NCI-H82 treated with DMSO at 0.1 percent for 48 hours (cell line): ENCODE results near the gene CCER1.
A peak's percentile ranks its signal among the peaks of the same experiment; 100 is the strongest.

ENCODE experiments used
- DNase-seq: peaks from one replicate; lab custom pipeline; 2025; ENCODE audit not compliant: unreplicated experiment; lab: John Stamatoyannopoulos, UW

Gene CCER1

DNA sequence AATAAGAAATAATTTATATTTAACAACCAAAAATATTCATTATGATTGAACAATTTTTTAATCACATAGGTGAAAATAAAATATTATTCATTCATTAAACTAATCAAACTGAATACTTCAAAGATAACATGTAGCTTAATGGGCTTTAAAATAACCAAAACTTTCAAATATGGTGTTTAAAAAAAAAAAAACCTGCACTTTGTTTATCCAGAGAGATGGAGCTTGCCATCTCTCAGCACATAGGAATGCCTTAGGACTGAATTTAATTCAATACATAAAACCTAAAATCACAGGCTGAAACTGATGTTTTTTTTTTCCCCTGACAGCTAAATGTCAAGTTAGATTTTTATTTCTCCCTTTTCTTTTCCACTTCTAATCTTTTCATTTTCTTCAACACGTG is 14.4 kb upstream of the CCER1 start:
- no peak for DNase-seq

GRCh38 chr12:90965204-90965603 is 10.2 kb upstream of the CCER1 start:
- no peak for DNase-seq

DNA sequence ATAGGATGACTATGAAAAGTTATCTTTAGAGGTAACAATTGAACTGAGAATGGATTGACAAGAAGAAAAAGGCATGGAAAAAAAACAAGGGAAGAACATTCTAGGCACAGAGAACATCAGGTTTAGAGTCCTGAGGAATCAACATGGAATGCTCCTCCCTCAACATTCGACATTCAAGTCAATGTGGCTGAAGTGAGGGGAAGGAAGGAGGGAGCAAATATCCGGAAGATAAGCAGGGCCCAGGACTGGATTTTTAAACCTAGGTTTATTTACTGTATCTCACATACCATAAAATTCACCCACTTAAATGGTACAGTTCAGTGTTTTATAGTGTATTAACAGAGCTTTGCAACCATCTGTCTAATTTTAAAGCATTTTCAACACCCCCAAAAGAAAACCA is 9.6 kb upstream of the CCER1 start:
- no peak for DNase-seq

DNA sequence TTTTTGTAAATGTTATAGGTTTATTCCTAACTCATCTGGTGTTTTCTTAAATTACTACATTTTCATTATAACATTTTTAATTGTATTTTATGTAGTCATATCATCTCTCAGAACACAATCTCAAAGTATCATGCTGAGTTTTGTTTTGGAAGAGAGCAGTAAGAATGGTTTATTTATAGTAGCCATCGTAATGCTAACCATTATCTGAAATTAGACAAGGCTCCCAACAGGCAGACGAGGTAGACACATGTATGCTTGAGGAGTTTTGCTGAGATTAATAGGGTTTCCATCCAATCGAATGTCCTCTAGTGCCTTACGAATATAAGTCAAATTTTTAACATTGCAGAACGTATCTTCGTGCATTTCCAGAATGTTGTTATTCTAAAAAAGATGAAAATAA is 9.0 kb upstream of the CCER1 start:
- DNase-seq, result no peak

DNA sequence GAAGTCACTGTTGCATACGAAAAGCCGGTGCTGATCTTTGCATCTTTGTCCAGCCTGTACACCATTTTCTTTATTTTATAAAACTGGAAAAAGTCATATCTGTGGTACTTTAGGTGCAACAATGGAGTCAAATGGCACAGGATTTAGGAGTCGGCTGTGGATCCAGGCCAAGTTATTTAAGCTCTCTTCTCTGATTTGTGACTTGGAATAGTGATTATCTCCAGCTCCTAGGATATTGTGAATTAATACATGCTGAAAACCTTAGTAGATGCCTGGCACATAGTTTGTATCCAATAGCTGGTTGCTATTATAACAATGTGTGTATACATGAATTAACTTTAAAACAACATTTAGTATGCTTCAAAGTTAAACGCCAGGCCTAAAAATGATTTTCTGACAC is 6.2 kb upstream of the CCER1 start:
- no peak for DNase-seq

- DNase-seq, result peak; percentile 25
Observed at GRCh38 chr12:90959538-90960139, 4.7 kb upstream of the CCER1 start.

GRCh38 chr12:90959032-90959431 is 4.1 kb upstream of the CCER1 start:
- DNase-seq, result no peak

- no peak for DNase-seq
Observed at GRCh38 chr12:90958347-90958746, 3.4 kb upstream of the CCER1 start.

DNA sequence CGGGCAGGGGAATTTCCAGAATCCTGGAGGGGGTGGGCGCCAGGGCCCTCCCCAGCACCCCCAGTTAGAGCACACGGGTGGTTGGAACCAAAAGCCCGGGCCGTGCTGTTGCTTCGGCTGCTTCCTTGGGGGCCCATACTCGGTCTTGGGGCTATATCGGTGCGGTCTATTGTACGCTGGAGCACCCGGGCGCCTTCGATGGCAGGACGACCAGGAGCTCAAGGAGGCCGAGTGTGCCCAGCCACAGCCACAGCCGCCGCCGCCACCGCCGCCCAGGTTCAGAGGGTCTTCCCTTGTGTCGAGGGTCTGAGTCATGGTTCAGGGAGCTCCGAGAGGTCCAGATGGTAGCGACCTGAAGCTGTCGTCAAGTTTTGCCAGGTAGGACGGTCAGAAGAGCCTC is 548 bp downstream of the CCER1 start:
- no peak for DNase-seq

DNA sequence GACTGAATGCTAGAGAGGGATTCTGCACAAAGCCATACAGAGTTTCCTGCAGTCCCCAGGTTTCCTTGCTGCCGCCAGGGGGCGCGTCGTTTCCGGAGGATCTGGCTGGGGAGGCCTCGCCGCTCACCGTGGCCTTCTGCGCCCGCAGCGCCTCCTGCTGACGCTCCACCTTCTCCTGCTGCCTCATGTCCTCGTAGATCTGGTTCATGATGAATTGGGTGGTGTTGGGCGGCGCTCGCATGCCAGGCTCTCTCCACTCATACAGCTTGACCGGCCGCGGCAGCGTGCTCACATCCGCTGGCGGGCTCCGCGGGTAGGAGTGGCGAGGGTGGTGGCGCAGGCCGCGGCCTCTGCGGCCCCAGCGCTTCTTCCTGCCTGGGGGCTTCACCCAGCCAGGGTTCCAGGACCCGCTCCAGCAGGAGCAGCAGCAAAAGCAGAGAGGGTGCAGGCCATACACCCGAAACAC is 987 bp downstream of the CCER1 start:
- no peak for DNase-seq

GRCh38 chr12:90951432-90952105 is 3.4 kb downstream of the CCER1 start:
- DNase-seq, result no peak

- DNase-seq, result no peak
Observed at GRCh38 chr12:90947869-90948268, 7.1 kb downstream of the CCER1 start.

DNA sequence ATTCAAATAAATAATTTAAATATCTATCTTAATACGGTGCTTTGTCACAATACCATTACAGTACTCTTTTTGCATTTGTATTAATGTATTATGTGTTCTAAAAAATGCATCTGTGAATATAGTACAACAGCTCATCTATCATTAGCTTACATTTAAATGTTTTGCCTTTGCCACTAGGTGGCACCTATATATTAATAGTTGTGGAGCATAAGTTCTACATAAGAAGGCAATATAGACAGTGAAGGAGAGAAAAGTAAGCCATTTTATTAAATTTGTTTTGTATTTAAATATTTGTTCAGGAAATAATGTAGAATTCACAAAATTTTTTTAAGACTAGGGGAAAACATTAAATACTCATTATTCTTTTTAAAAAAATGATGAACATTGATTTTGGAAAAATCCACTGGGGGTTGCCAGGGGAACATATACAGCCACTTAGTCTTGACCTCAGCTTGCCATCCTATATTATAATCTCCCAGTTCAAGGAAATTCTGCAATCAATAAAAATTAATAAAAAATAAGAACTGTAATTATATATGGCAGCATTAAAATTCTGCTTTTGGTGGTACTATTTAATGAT is 9.8 kb downstream of the CCER1 start:
- peak; percentile 8 for DNase-seq

DNA sequence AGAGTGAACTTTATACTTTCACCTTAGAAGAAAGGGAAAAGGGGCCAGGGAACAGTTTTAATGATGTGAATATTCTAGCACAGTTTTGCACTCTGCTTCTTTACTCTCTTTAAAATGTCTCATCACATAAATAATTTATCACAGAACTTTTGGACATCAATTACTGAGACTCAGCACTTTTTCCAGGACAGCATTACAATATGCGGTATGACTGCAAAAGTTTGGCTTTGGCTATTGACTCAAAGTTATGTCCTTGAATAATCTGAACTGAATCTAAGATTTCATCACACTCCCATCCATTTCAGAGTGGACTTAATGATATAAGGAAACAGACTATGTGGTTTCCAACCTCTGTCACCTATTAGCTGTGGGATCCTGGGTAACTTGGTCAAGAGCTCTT is 11.7 kb downstream of the CCER1 start:
- no peak for DNase-seq

DNA sequence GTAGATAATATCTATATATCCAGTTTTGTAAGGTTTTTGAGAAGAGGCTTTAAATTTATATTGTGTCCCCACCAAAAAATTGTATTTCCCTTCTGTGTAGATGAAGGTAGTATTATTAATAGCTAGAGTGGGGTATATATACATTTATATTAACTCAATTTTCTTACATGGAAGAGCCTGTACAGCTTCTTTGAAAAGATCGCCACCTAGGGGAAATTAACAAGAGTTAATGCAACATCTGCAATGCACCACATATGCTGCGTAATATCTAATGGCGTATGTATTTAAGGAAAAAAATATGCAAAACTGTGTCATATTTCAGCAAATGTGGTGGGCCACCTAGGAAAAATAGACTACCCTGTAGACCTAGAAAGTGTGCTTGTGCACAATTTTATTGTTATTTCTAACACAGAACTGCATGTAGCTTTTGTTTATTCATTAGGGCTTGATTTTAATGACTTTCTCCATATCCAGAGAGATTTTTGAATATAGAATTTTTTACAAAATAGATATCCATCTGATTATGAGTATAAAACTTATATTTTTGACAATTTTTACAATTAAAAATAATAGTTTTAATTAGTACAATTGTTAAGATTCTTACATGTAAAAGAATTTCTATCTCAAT is 14.0 kb downstream of the CCER1 start:
- DNase-seq, result peak; percentile 65

DNA sequence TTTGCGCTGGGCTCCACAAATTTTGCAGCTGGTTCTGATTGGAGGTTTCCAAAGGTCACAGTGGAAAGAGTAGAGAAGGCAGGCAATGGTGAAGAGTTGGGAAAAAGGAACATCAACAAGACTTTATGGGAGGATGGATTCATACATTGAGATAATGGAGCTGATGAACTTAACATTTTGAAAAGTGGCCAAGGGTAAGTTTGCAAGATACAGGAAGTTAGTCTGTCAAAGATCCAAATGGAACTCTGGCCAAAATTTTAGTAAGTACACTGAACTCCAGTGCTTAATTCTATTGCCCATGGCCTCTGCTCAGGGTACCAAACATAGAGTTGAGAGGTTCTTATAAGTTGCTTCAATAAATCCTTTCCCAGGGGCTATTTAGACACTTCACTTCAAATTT is 15.6 kb downstream of the CCER1 start:
- DNase-seq, result no peak

DNA sequence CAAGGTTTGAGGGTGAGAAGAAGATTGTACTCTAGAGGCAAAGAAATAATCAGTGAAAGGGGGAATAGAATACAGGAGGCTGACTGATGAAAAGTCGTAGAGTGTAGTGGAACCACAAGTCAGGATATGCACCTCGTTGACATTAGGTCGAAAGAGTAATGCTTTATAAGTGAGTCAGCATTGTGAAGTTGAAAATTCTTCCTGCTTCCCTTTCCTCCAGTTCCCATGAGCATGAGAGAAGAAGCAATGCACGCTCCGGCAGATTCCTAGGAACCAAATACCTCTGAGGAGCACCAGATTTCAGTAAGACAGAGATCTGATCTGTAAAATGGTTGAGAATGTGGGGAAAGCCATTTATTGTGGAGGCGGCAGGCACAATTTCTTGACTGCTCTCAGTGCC is 16.5 kb downstream of the CCER1 start:
- no peak for DNase-seq

GRCh38 chr12:90937651-90938050 is 17.3 kb downstream of the CCER1 start:
- no peak for DNase-seq

DNA sequence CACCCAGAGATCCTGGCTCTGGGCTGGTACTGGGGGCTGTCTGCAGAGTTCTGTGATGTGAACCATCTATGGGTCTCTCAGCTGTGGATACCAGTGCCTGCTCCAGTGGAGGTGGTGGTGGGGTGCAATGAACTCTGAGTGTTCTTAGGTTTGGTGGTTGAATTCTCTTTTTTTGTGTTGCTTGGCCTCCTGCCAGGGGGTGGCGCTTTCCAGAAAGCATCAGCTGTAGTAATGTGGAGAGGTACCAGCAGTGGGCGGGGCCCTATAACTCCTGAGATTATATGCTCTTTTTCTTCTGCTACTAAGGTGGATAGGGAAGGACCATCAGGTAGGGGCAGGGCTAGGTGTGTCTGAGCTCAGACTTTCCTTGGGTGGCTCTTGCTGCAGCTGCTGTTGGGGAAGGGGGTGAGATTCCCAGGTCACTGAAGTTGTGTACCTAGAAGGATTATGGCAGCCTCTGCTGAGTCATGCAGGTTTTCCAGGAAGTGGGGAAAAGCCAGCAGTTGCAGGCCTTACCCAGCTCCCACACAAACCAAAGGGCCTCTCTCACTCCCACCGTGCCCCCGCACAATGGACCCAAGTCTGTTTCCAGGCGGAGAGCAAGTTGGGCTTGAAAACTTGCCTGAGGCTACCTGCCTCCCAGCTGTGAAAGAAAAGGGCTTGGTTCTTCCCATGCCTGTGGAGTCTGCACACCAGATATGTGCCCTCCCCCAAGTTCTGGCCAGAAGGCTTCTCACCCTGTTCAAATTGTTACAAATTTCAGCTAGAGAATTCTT is 18.6 kb downstream of the CCER1 start:
- DNase-seq, result no peak

DNA sequence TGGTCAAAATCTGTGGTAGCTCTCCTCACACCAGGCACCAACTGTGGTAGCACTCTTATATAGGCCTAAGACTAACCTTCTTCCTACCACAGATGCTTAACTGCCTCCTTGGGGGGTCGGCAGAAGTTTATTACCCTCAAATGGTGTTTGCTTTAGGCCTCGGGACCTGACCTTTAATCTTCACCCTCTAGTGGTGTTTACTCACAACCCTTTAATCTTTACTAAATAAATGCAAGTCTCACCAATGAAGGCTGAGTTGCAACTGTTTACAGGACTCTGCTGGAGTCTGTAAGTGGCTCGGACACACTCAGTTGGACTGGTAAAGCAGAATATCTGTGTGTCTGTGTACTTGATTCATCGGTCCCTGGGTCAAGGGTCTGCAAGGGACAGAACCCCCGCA is 29.4 kb downstream of the CCER1 start:
- DNase-seq, result no peak

DNA sequence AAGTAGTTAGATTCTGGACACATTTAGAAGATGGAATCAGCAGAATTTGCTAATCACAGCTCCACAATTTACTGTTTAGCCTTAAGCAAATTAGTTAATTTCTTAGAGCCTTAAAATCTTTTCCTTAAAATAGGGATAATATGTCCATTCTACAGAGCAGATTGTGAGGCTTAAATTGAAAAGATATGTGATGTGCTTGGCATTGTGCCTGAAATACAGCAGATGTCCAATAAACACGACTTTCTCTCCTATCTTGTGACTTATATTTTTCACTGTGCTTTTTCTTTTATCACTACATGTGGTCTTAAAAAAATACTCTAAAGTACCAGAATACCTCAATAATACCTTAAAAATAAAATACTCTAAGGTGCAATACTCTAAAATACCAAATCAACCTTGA is 30.6 kb downstream of the CCER1 start:
- no peak for DNase-seq
